Fibroblast of lung (primary cell): ENCODE measurements around the gene ARSG. TPM values are rescaled to one million over a fixed set of nuclear protein-coding genes. Genes with fewer than 3 reads are reported as not detected.

Experiments
- DNase-seq, 2 donors: peaks; one replicate each; pipeline versions ENCODE4 v3.0.0 to v3.0.0-alpha.2; 2010; ENCODE audit warnings: low read depth in 2 of 2
- H2AFZ ChIP-seq: 2 replicates; pipeline ENCODE4 v1.5.1; 2012; ENCODE audit warnings: low read length, control low read depth, inconsistent platforms
- H3K27ac ChIP-seq: 2 replicates; pipeline ENCODE4 v1.5.1; 2011; ENCODE audit warnings: low read length, control low read depth; ENCODE audit not compliant: insufficient read depth
- H3K27me3 ChIP-seq: 2 replicates; pipeline ENCODE4 v1.5.1; 2011; ENCODE audit warnings: mild to moderate bottlenecking, low read length; ENCODE audit not compliant: control insufficient read depth, insufficient read depth
- H3K36me3 ChIP-seq: 2 replicates; pipeline ENCODE4 v1.5.1; 2011; ENCODE audit warnings: low read length; ENCODE audit not compliant: control insufficient read depth, insufficient read depth
- H3K4me1 ChIP-seq: 2 replicates; pipeline ENCODE4 v1.5.1; 2011; ENCODE audit warnings: low read length; ENCODE audit not compliant: control insufficient read depth, insufficient read depth; ENCODE audit errors: extremely low read depth
- H3K4me2 ChIP-seq: 2 replicates; pipeline ENCODE4 v1.5.1; 2011; ENCODE audit warnings: low read length, control low read depth; ENCODE audit not compliant: insufficient read depth; ENCODE audit errors: extremely low read depth
- H3K4me3 ChIP-seq, 4 experiments: fragments of 200-600 bp in 1 of 4; sonication (generic) in 1 of 4; replicated peaks in 1 of 4; 2 replicates each; pipeline ENCODE4 v1.5.1; 2011 to 2016; ENCODE audit warnings: low read length in 4 of 4, low read depth in 3 of 4, mild to moderate bottlenecking in 3 of 4, control low read depth in 2 of 4, inconsistent platforms in 1 of 4, mixed read lengths in 1 of 4; ENCODE audit not compliant: insufficient read depth in 1 of 4; ENCODE audit errors: control extremely low read depth in 1 of 4
- H3K79me2 ChIP-seq: 2 replicates; pipeline ENCODE4 v1.5.1; 2012; ENCODE audit warnings: mild to moderate bottlenecking, low read length, inconsistent platforms; ENCODE audit not compliant: control insufficient read depth, insufficient read depth
- H3K9ac ChIP-seq: 2 replicates; pipeline ENCODE4 v1.5.1; 2011; ENCODE audit warnings: mild to moderate bottlenecking, low read length, control low read depth; ENCODE audit not compliant: insufficient read depth
- H3K9me3 ChIP-seq: 2 replicates; pipeline ENCODE4 v1.5.1; 2012; ENCODE audit warnings: low read depth, low read length; ENCODE audit not compliant: control insufficient read depth, insufficient read depth
- H4K20me1 ChIP-seq: 2 replicates; pipeline ENCODE4 v1.5.1; 2011; ENCODE audit warnings: low read length; ENCODE audit not compliant: control insufficient read depth, insufficient read depth; ENCODE audit errors: extremely low read depth
- CTCF ChIP-seq, 2 donors: IDR thresholded peaks in 1 of 2; conservative IDR thresholded peaks in 1 of 2; 1 replicate in 1 of 2; 2 replicates in 1 of 2; pipeline ENCODE4 v1.5.1; 2011 to 2012; ENCODE audit warnings: low read length in 2 of 2, control low read depth in 1 of 2, inconsistent platforms in 1 of 2, low read depth in 1 of 2, mild to moderate bottlenecking in 1 of 2
- EZH2 ChIP-seq: IDR thresholded peaks from 2 replicates; pipeline ENCODE4 v1.5.1; 2012; ENCODE audit warnings: low read length, control low read depth, mild to moderate bottlenecking; ENCODE audit errors: missing control alignments
- polyA plus RNA-seq, 2 donors: library from polyadenylated mRNA; depleted of rRNA in 1 of 2; stranded (reverse) in 1 of 2; unstranded in 1 of 2; fragments of >200 nt; gene quantifications; 2 replicates each; pipeline ENCODE4 v1.2.1, GENCODE V29; 2011 to 2012; ENCODE audit warnings: missing spikeins in 1 of 2
- total RNA-seq: library from RNA; depleted of rRNA; stranded (reverse); fragments of >200 nt; gene quantifications from 2 replicates; pipeline ENCODE4 v1.2.1, GENCODE V29; 2014

The ARSG gene
- total and polyA plus RNA-seq, 2 donors (not counting 1 experiment from before 2014, with no cell fraction given): 3.5 to 8.1 TPM

- H3K79me2 ChIP-seq: no peaks in the 10 kb centered on the region
- no peak overlapping the region for H2AFZ ChIP-seq
- no peak for DNase-seq
- TF ChIP-seq EZH2 (no peak), CTCF (conservative IDR thresholded peaks at IDR 0.05 in 1 of 2, IDR thresholded peaks at IDR 0.05 in 1 of 2; ENCODE audit: low read depth in 1 of 2, low read length in 2 of 2) (no peak)
- peaks cover 11% of the 10 kb centered on the region for H3K4me1 ChIP-seq
- H3K9ac ChIP-seq: no peak overlapping the region
- no peak overlapping the region for H3K27ac ChIP-seq
- no peaks in the 10 kb centered on the region for H3K27me3 ChIP-seq
- no peak overlapping the region for H3K4me3 ChIP-seq
- H3K4me2 ChIP-seq: no peak overlapping the region
- H3K36me3 ChIP-seq: no peaks in the 10 kb centered on the region
- no peaks in the 10 kb centered on the region for H4K20me1 ChIP-seq
- H3K9me3 ChIP-seq: no peaks in the 10 kb centered on the region
Measured at GRCh38 chr17:68389041-68389440, 97.7 kb downstream of the ARSG start.

GRCh38 chr17:68390888-68391545, 99.7 kb downstream of the ARSG start:
- Histone ChIP-seq H3K79me2 (no peaks in the 10 kb centered on the region), H3K27me3 (no peaks in the 10 kb centered on the region), H3K4me3 (no peak overlapping the region), H2AFZ (peak overlapping the region; percentile 0), H3K4me2 (peak overlapping the region; percentile 70), H3K4me1 (peaks cover 2% of the 10 kb centered on the region), H4K20me1 (no peaks in the 10 kb centered on the region), H3K36me3 (no peaks in the 10 kb centered on the region), H3K9ac (no peak overlapping the region), H3K9me3 (no peaks in the 10 kb centered on the region), H3K27ac (peak overlapping the region; percentile 38)
- DNase-seq: peak in 1 of 2 donors; percentile 72
- TF ChIP-seq CTCF (conservative IDR thresholded peaks at IDR 0.05 in 1 of 2, IDR thresholded peaks at IDR 0.05 in 1 of 2; ENCODE audit: low read depth in 1 of 2, low read length in 2 of 2) (no peak), EZH2 (no peak)

- H3K4me2 ChIP-seq: peak overlapping the region; percentile 70
- H3K4me3 ChIP-seq: peak overlapping the region in 1 of 4 experiments; percentile 3
- no peak for TF ChIP-seq EZH2
- no peak for TF ChIP-seq CTCF (conservative IDR thresholded peaks at IDR 0.05 in 1 of 2, IDR thresholded peaks at IDR 0.05 in 1 of 2; ENCODE audit: low read depth in 1 of 2, low read length in 2 of 2)
Measured at GRCh38 chr17:68391561-68392268, 100.4 kb downstream of the ARSG start.

More at GRCh38 chr17:68391561-68392268, 100.4 kb downstream of the ARSG start:
- H3K27me3 ChIP-seq: no peaks in the 10 kb centered on the region
- DNase-seq: peak in 1 of 2 donors; percentile 28
- no peaks in the 10 kb centered on the region for H4K20me1 ChIP-seq
- H3K36me3 ChIP-seq: no peaks in the 10 kb centered on the region
- H3K4me1 ChIP-seq: peaks cover under 1% of the 10 kb centered on the region
- H3K79me2 ChIP-seq: no peaks in the 10 kb centered on the region
- peak overlapping the region; percentile 38 for H3K27ac ChIP-seq
- no peak overlapping the region for H3K9ac ChIP-seq
- H2AFZ ChIP-seq: peak overlapping the region; percentile 49
- H3K9me3 ChIP-seq: no peaks in the 10 kb centered on the region
